ENCODE measurements around the gene MCAM. TPM values are rescaled to one million over a fixed set of nuclear protein-coding genes. Genes with fewer than 3 reads are reported as not detected.

MCAM gene
- total and polyA plus RNA-seq, 2 experiments from 2014 or later: 8.6 to 40.4 TPM

DNA sequence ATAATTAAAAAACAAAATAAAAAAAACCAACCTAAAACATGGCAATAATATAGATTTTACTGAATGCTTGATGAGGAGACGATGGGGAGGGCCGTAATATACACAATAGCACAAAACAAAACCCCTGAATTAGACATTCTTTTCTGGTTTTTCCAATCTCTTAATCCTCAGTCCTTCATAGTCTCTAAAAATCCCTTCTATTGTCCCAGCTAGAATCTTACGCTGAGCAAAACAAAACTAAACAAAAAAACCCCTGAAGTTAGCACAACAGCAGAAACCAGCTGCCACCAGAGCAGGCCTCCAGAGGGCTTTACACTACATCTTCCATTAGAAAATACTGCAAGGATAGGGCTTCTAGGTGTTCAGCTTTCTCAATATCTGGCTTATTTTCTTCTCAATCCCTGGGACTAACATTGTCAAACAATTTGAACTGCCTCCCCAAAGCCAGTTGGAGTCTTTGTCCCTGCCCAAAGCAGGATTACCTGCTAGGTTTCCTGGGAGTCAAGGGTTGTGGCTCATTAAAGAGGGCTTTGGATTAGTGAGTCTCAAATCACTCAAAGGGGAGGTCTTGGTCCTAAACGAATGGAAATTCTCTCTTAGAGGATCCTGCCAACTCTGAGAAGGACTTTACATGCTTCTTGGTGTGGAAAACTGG is 15.3 kb upstream of the MCAM start:
- Histone ChIP-seq H3K36me3 (ENCODE audit: low read depth) (no peaks in the 10 kb centered on the region), H3K9ac (no peak overlapping the region), H3K27ac (no peak overlapping the region), H3K4me2 (ENCODE audit: unreplicated experiment) (no peak overlapping the region), H4K20me1 (ENCODE audit: insufficient read depth) (no peaks in the 10 kb centered on the region), H3K4me3 (no peak overlapping the region), H3K27me3 (replicated peaks; ENCODE audit: insufficient read depth) (no peaks in the 10 kb centered on the region; the same call in 1 of the 2 replicates), H3K79me2 (ENCODE audit: insufficient read depth) (peaks cover 28% of the 10 kb centered on the region), H3K9me3 (ENCODE audit: low read depth) (no peaks in the 10 kb centered on the region), H2AFZ (no peak overlapping the region), H3F3A (ENCODE audit: insufficient read depth) (peaks cover 3% of the 10 kb centered on the region; the same call in 1 of the 2 replicates), H3K4me1 (ENCODE audit: insufficient read depth) (peaks cover 15% of the 10 kb centered on the region; the same call in 1 of the 2 replicates), H3K9me2 (ENCODE audit: insufficient read depth) (no peaks in the 10 kb centered on the region)
- in situ Hi-C loops (cut with MboI): no loop called here
- 70 to 78% methylated on average over 4 of the region's 4 CpGs for WGBS, 2 experiments (ENCODE audit: low coverage in 1 of 2, low lambda C conversion rate in 2 of 2, missing lambda C conversion rate in 2 of 2)
- TF ChIP-seq EZH2phosphoT487 (IDR thresholded peaks at IDR 0.05; ENCODE audit: insufficient read depth, low read depth) (no peak), EZH2 (IDR thresholded peaks at IDR 0.05; ENCODE audit: insufficient read depth, poor library complexity, severe bottlenecking) (no peak)
- no peak for DNase-seq

GRCh38 chr11:119330237-119330636 is 13.3 kb upstream of the MCAM start:
- Histone ChIP-seq H3K27ac (no peak overlapping the region), H4K20me1 (ENCODE audit: insufficient read depth) (no peaks in the 10 kb centered on the region), H3K4me2 (ENCODE audit: unreplicated experiment) (no peak overlapping the region), H3K9me3 (ENCODE audit: low read depth) (no peaks in the 10 kb centered on the region), H3K4me3 (no peak overlapping the region), H3F3A (ENCODE audit: insufficient read depth) (no peaks in the 10 kb centered on the region), H3K27me3 (replicated peaks; ENCODE audit: insufficient read depth) (no peaks in the 10 kb centered on the region; the same call in 1 of the 2 replicates), H3K9me2 (ENCODE audit: insufficient read depth) (no peaks in the 10 kb centered on the region), H3K4me1 (ENCODE audit: insufficient read depth) (peaks cover 5% of the 10 kb centered on the region; the same call in 1 of the 2 replicates), H3K79me2 (ENCODE audit: insufficient read depth) (peaks cover 9% of the 10 kb centered on the region), H2AFZ (no peak overlapping the region), H3K9ac (no peak overlapping the region), H3K36me3 (ENCODE audit: low read depth) (no peaks in the 10 kb centered on the region)
- TF ChIP-seq EZH2 (IDR thresholded peaks at IDR 0.05; ENCODE audit: insufficient read depth, poor library complexity, severe bottlenecking) (no peak), EZH2phosphoT487 (IDR thresholded peaks at IDR 0.05; ENCODE audit: insufficient read depth, low read depth) (no peak)
- WGBS, 2 experiments (ENCODE audit: low coverage in 1 of 2, low lambda C conversion rate in 2 of 2, missing lambda C conversion rate in 2 of 2): 23 to 55% methylated on average over 1 of the region's 1 CpG
- DNase-seq: no peak
- in situ Hi-C loops (cut with MboI): no loop called here

GRCh38 chr11:119329320-119329719 is 12.4 kb upstream of the MCAM start:
- no peak overlapping the region for H3K27ac ChIP-seq
- no peak for TF ChIP-seq EZH2phosphoT487 (IDR thresholded peaks at IDR 0.05; ENCODE audit: insufficient read depth, low read depth)
- no peak for TF ChIP-seq EZH2 (IDR thresholded peaks at IDR 0.05; ENCODE audit: insufficient read depth, poor library complexity, severe bottlenecking)
- H3K4me3 ChIP-seq: no peak overlapping the region
- H3K36me3 ChIP-seq (ENCODE audit: low read depth): no peaks in the 10 kb centered on the region
- no peak overlapping the region for H3K9ac ChIP-seq
- 47 to 54% methylated on average over 2 of the region's 2 CpGs for WGBS, 2 experiments (ENCODE audit: low coverage in 1 of 2, low lambda C conversion rate in 2 of 2, missing lambda C conversion rate in 2 of 2)
- no peak overlapping the region for H3K4me2 ChIP-seq (ENCODE audit: unreplicated experiment)
- no peaks in the 10 kb centered on the region for H3F3A ChIP-seq (ENCODE audit: insufficient read depth)
- in situ Hi-C loops (cut with MboI): no loop called here
- H3K9me3 ChIP-seq (ENCODE audit: low read depth): no peaks in the 10 kb centered on the region
- no peaks in the 10 kb centered on the region for H3K4me1 ChIP-seq (ENCODE audit: insufficient read depth)
- no peaks in the 10 kb centered on the region; the same call in 1 of the 2 replicates for H3K27me3 ChIP-seq (replicated peaks; ENCODE audit: insufficient read depth)
- no peaks in the 10 kb centered on the region for H3K79me2 ChIP-seq (ENCODE audit: insufficient read depth)
- no peak overlapping the region for H2AFZ ChIP-seq
- H3K9me2 ChIP-seq (ENCODE audit: insufficient read depth): no peaks in the 10 kb centered on the region
- no peaks in the 10 kb centered on the region for H4K20me1 ChIP-seq (ENCODE audit: insufficient read depth)
- DNase-seq: no peak

DNA sequence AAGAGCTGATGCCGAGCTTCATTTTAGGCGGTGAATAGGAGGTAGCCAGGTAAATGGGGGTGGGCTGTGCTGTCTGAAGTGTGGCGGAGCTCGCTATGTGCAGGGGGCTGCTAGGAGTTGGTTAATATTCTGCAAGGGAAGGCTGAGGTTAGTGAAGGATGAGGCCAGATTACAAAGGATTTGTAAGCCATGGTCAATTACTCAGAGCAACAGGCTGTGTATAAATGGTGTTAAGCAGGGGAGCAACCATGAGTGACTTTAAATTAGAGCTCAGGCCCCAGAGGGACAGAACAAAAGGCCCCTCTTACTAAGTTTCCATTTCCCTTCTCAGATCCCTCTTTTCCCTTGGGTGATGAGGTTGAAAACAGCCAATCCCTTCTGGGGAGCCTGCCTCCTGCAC is 7.3 kb upstream of the MCAM start:
- Histone ChIP-seq H3K27ac (no peak overlapping the region), H3K36me3 (ENCODE audit: low read depth) (no peaks in the 10 kb centered on the region), H3K4me1 (ENCODE audit: insufficient read depth) (peaks cover 14% of the 10 kb centered on the region; the same call in 1 of the 2 replicates), H3K79me2 (ENCODE audit: insufficient read depth) (no peaks in the 10 kb centered on the region), H3K9me3 (ENCODE audit: low read depth) (no peaks in the 10 kb centered on the region), H4K20me1 (ENCODE audit: insufficient read depth) (no peaks in the 10 kb centered on the region), H3F3A (ENCODE audit: insufficient read depth) (0 out of 2 replicates have a peak, but pooled peaks cover 13% of the 10 kb centered on the region), H3K27me3 (replicated peaks; ENCODE audit: insufficient read depth) (no peaks in the 10 kb centered on the region), H3K4me3 (no peak overlapping the region), H3K9ac (no peak overlapping the region), H3K4me2 (ENCODE audit: unreplicated experiment) (no peak overlapping the region), H3K9me2 (ENCODE audit: insufficient read depth) (no peaks in the 10 kb centered on the region), H2AFZ (no peak overlapping the region)
- no peak for DNase-seq
- 22 to 43% methylated on average over 4 of the region's 4 CpGs for WGBS, 2 experiments (ENCODE audit: low coverage in 1 of 2, low lambda C conversion rate in 2 of 2, missing lambda C conversion rate in 2 of 2)
- in situ Hi-C loops (cut with MboI): no loop called here
- TF ChIP-seq EZH2 (IDR thresholded peaks at IDR 0.05; ENCODE audit: insufficient read depth, poor library complexity, severe bottlenecking): no peak
- TF ChIP-seq EZH2phosphoT487 (IDR thresholded peaks at IDR 0.05; ENCODE audit: insufficient read depth, low read depth): no peak
